K562 (cell line): ENCODE results near the gene NR4A2. TPM values are rescaled to one million over a fixed set of nuclear protein-coding genes. Genes with fewer than 3 reads are reported as not detected.

Experiments
- ATAC-seq: fragments of 200-7000 bp; cut with Tn5 transposase; 3 replicates; pipeline ENCODE4 v1.9.1; 2020; ENCODE audit warnings: moderate library complexity
- BruUV-seq: library from RNA; stranded (reverse); fragments of 400-500 nt; replicated peaks from 2 replicates; lab custom pipeline; 2021; lab: Mats Ljungman, UMichigan
- CTCF ChIA-PET: fragments of 300-600 bp; formaldehyde crosslinking; extraction: SDS; loops from one replicate; lab custom pipeline; 2021; ENCODE audit warnings: low intra/inter-chr PET ratio; lab: Yijun Ruan, JAX
- POLR2A ChIA-PET: fragments of 300-600, 350-650 bp; sonication (Branson Sonifier 250); formaldehyde crosslinking; extraction: SDS; loops from one replicate; lab custom pipeline; 2021; ENCODE audit warnings: antibody characterized with exemption, inconsistent platforms; lab: Yijun Ruan, JAX
- DNase-seq, 4 experiments: peaks; one replicate each; pipeline versions ENCODE4 v3.0.0 to v3.0.0-alpha.2; 2011 to 2018; ENCODE audit warnings: low spot score in 3 of 4, mixed read lengths in 3 of 4; ENCODE audit errors: extremely low read depth in 1 of 4
- FAIRE-seq: peaks from 2 replicates; lab custom pipeline; 2011; peaks lifted over from hg19 to GRCh38; lab: Jason Lieb, UNC
- H2AFZ ChIP-seq: 2 replicates; pipeline ENCODE4 v1.6.0; 2011; ENCODE audit warnings: low read depth, low read length, control low read depth, inconsistent platforms
- H3K27ac ChIP-seq: fragments of 200-600 bp; 3 replicates; pipeline ENCODE4 v1.8.0; 2011; ENCODE audit warnings: low read depth, mild to moderate bottlenecking, control low read depth, inconsistent platforms, low read length, moderate library complexity, mixed read lengths; ENCODE audit errors: extremely low read depth
- H3K27me3 ChIP-seq, 2 experiments: fragments of 300-600 bp in 1 of 2; 2 replicates in 1 of 2; 3 replicates in 1 of 2; pipeline versions ENCODE4 v1.6.0 to v1.8.0; 2011; ENCODE audit warnings: inconsistent platforms in 2 of 2, low read length in 2 of 2, mild to moderate bottlenecking in 1 of 2, mixed read lengths in 1 of 2, moderate library complexity in 1 of 2; ENCODE audit not compliant: control insufficient read depth in 2 of 2, insufficient read depth in 2 of 2
- H3K36me3 ChIP-seq: fragments of 300-600 bp; 3 replicates; pipeline ENCODE4 v1.8.0; 2011; ENCODE audit warnings: mild to moderate bottlenecking, low read length, inconsistent platforms; ENCODE audit not compliant: control insufficient read depth, insufficient read depth
- H3K4me1 ChIP-seq, 2 experiments: fragments of 200-600 bp in 1 of 2; replicated peaks in 1 of 2; 2 replicates in 1 of 2; 3 replicates in 1 of 2; pipeline versions ENCODE4 v1.5.1 to v1.8.0; 2011; ENCODE audit warnings: inconsistent platforms in 2 of 2, low read length in 2 of 2, mild to moderate bottlenecking in 1 of 2, mixed read lengths in 1 of 2, moderate library complexity in 1 of 2; ENCODE audit not compliant: control insufficient read depth in 2 of 2, insufficient read depth in 2 of 2
- H3K4me2 ChIP-seq: 2 replicates; pipeline ENCODE4 v1.6.1; 2011; ENCODE audit warnings: low read length, control low read depth, inconsistent platforms, mixed read lengths; ENCODE audit not compliant: insufficient read depth
- H3K4me3 ChIP-seq: fragments of 200-600 bp; sonication (generic), shearing (Covaris generic); 2 replicates; pipeline ENCODE4 v1.5.1; 2016; ENCODE audit warnings: control low read depth, inconsistent platforms
- H3K79me2 ChIP-seq: fragments of 200-600 bp; 3 replicates; pipeline ENCODE4 v1.8.0; 2011; ENCODE audit warnings: low read length, inconsistent platforms; ENCODE audit not compliant: control insufficient read depth, insufficient read depth
- H3K9ac ChIP-seq, 2 experiments: 2 replicates each; pipeline versions ENCODE4 v1.6.0 to v1.6.1; 2011; ENCODE audit warnings: low read depth in 2 of 2, low read length in 2 of 2, control low read depth in 1 of 2, inconsistent platforms in 1 of 2, mild to moderate bottlenecking in 1 of 2, mixed read lengths in 1 of 2; ENCODE audit not compliant: insufficient read depth in 1 of 2
- H3K9me1 ChIP-seq: one replicate; pipeline ENCODE4 v1.6.0; 2011; ENCODE audit warnings: inconsistent platforms, mild to moderate bottlenecking, low read length, moderate library complexity; ENCODE audit not compliant: control insufficient read depth, insufficient read depth
- H3K9me3 ChIP-seq: replicated peaks from 2 replicates; pipeline ENCODE4 v1.5.1; 2011; ENCODE audit warnings: low read depth, low read length, inconsistent platforms; ENCODE audit not compliant: control insufficient read depth, insufficient read depth
- H4K20me1 ChIP-seq: replicated peaks from 2 replicates; pipeline ENCODE4 v1.6.1; 2011; ENCODE audit warnings: low read length, inconsistent platforms, mixed read lengths; ENCODE audit not compliant: control insufficient read depth, insufficient read depth
- CCAR2 ChIP-seq: fragments of 200-400 bp; formaldehyde crosslinking; IDR thresholded peaks from 2 replicates; pipeline ENCODE4 v1.6.1; 2017; ENCODE audit warnings: mild to moderate bottlenecking, low read depth, low read length
- ETS2 ChIP-seq: IDR thresholded peaks from 2 replicates; pipeline ENCODE4 v1.6.1; 2016; ENCODE audit warnings: borderline replicate concordance, missing genetic modification characterization, mild to moderate bottlenecking, moderate library complexity, missing compliant biosample characterization; ENCODE audit not compliant: poor library complexity, severe bottlenecking
- FOXO4 ChIP-seq: fragments of 450-650 bp; formaldehyde crosslinking; IDR thresholded peaks from 2 replicates; pipeline ENCODE4 v1.4.0; 2020; ENCODE audit warnings: mild to moderate bottlenecking, moderate library complexity
- HDAC2 ChIP-seq: fragments of 450-650 bp; IDR thresholded peaks from 2 replicates; pipeline ENCODE4 v1.6.1; 2016; ENCODE audit warnings: mild to moderate bottlenecking
- NCOA4 ChIP-seq: fragments of 450-650 bp; IDR thresholded peaks from 2 replicates; pipeline ENCODE4 v1.6.1; 2018; ENCODE audit warnings: mild to moderate bottlenecking; ENCODE audit not compliant: partially characterized antibody
- PTRF ChIP-seq: fragments of 450-650 bp; IDR thresholded peaks from 2 replicates; pipeline ENCODE4 v1.6.1; 2016; ENCODE audit warnings: mild to moderate bottlenecking, missing genetic modification characterization, missing compliant biosample characterization
- RBM14 ChIP-seq: fragments of 200-400 bp; formaldehyde crosslinking; IDR thresholded peaks from 2 replicates; pipeline ENCODE4 v1.6.1; 2018; ENCODE audit warnings: low read depth, mild to moderate bottlenecking, low read length, moderate library complexity, borderline replicate concordance; ENCODE audit not compliant: insufficient read depth
- ZNF584 ChIP-seq: fragments of 200-800 bp; sonication (Bioruptor generic); IDR thresholded peaks from 2 replicates; pipeline ENCODE4 v1.6.1; 2016; ENCODE audit warnings: low read depth, mild to moderate bottlenecking, missing genetic modification characterization, missing compliant biosample characterization
- WGBS: fragments of 100-300 bp; shearing (Covaris generic); methylation state at CpG from one replicate; pipeline ENCODE4 v1.1.6; 2016; ENCODE audit warnings: low coverage, mixed read lengths; ENCODE audit not compliant: insufficient coverage; ENCODE audit errors: missing lambda C conversion rate; 5-methylcytosine and 5-hydroxymethylcytosine counted together
- in situ Hi-C: fragments of 300-500 bp; cut with MboI; formaldehyde crosslinking; loops from 4 replicates; pipeline ENCODE4 v1.15.0; 2018; ENCODE audit warnings: inconsistent platforms, mixed read lengths
- intact Hi-C: fragments of 100-400 bp; cut with micrococcal nuclease; formaldehyde crosslinking; loops from 2 replicates; pipeline ENCODE4 v1.14.2; 2022
- polyA plus RNA-seq, 8 experiments: library from polyadenylated mRNA; depleted of rRNA in 4 of 8; stranded (reverse) in 5 of 8; unstranded in 3 of 8; fragments of >200 nt; fragmentation: Nextera tagmentation in 2 of 8; fragmentation: Illumina TruSeq in 1 of 8; extraction: Ambion mirVana in 2 of 8; extraction: Trizol in 1 of 8; gene quantifications; 2 replicates each; pipeline versions ENCODE4 v1.2.1 to v1.2.3, GENCODE V29; 2011 to 2014; ENCODE audit warnings: inconsistent platforms in 1 of 8, missing spikeins in 1 of 8
- total RNA-seq, 7 experiments: library from RNA; depleted of rRNA in 6 of 7; stranded (reverse); fragments of >200 nt in 6 of 7; fragmentation: Illumina TruSeq in 2 of 7; extraction: Trizol in 2 of 7; gene quantifications; 2 replicates each; pipeline versions ENCODE4 v1.2.1 to v1.2.3, GENCODE V29; 2011 to 2021; ENCODE audit warnings: low replicate concordance in 1 of 7

Gene NR4A2
- total and polyA plus RNA-seq, 9 of the 15 experiments (the other 6 are each of a cell fraction or from before 2014, with no cell fraction given), result 0.94 to 5.1 (median 1.3) TPM

- 0% methylated on average over 1 of the region's 1 CpG for WGBS
- POLR2A ChIA-PET, result interaction anchor here (0.6 to 1.0 kb wide), 2 partner anchors 21 to 215 kb away, joined by 3 read pairs; no protein-coding TSS in a partner anchor
- no peak for FAIRE-seq
These were observed 25.7 kb downstream of the NR4A2 start for GRCh38 chr2:156306821-156307220.

GRCh38 chr2:156305121-156305520 lies 27.4 kb downstream of the NR4A2 start:
- no TSS peak for BruUV-seq

More at GRCh38 chr2:156306821-156307220, 25.7 kb downstream of the NR4A2 start:
- Histone ChIP-seq H3K27ac (no peak overlapping the region), H3K27me3 (no peaks in the 10 kb centered on the region), H3K4me1 (no peaks in the 10 kb centered on the region), H3K4me2 (no peak overlapping the region), H3K36me3 (no peaks in the 10 kb centered on the region), H3K9ac (no peak overlapping the region), H3K9me1 (no peaks in the 10 kb centered on the region), H4K20me1 (no peaks in the 10 kb centered on the region), H3K9me3 (no peaks in the 10 kb centered on the region), H2AFZ (no peak overlapping the region), H3K79me2 (no peaks in the 10 kb centered on the region), H3K4me3 (no peak overlapping the region)
- no peak for TF ChIP-seq ZNF584 (CRISPR knock-in tag)
- no peak for ATAC-seq
- DNase-seq, result no peak
- no TSS peak for BruUV-seq
- in situ Hi-C loops (no loop called here), intact Hi-C loops (no loop called here)
- CTCF ChIA-PET, result no interaction called here

More at GRCh38 chr2:156305121-156305520, 27.4 kb downstream of the NR4A2 start:
- no peak overlapping the region for H2AFZ ChIP-seq
- no peaks in the 10 kb centered on the region for H3K9me3 ChIP-seq
- no peaks in the 10 kb centered on the region for H3K4me1 ChIP-seq
- H3K79me2 ChIP-seq, result no peaks in the 10 kb centered on the region
- FAIRE-seq (no peak), DNase-seq (no peak), ATAC-seq (no peak)
- H3K27ac ChIP-seq, result no peak overlapping the region
- no peaks in the 10 kb centered on the region for H4K20me1 ChIP-seq
- H3K4me2 ChIP-seq, result no peak overlapping the region
- no peak overlapping the region for H3K9ac ChIP-seq
- intact Hi-C loops (no loop called here), in situ Hi-C loops (no loop called here)
- no peak overlapping the region for H3K4me3 ChIP-seq
- no peaks in the 10 kb centered on the region for H3K9me1 ChIP-seq
- CTCF ChIA-PET, result no interaction called here
- no peaks in the 10 kb centered on the region for H3K36me3 ChIP-seq
- POLR2A ChIA-PET, result interaction anchor here (0.6 to 1.4 kb wide), 2 partner anchors 8 to 28 kb away, joined by 3 read pairs; no protein-coding TSS in a partner anchor
- H3K27me3 ChIP-seq, result no peaks in the 10 kb centered on the region
- TF ChIP-seq ETS2 (tag), result no peak
- TF ChIP-seq CCAR2, result no peak
- TF ChIP-seq NCOA4, result no peak
- no peak for TF ChIP-seq HDAC2
- no peak for TF ChIP-seq PTRF (tag)
- no peak for TF ChIP-seq FOXO4 (CRISPR knock-in tag)
- TF ChIP-seq RBM14, result no peak
